Omental fat pad (tissue), 4 donors: ENCODE measurements around the gene UBE2D4. TPM values are rescaled to one million over a fixed set of nuclear protein-coding genes. Genes with fewer than 3 reads are reported as not detected.
A peak's percentile ranks its signal among the peaks of the same experiment; 100 is the strongest.
"Not testable (repeated sequence)": the region's sequence is repeated elsewhere in the genome, so short reads cannot be mapped to it uniquely, and the experiment has no call there.

ENCODE experiments used
- ATAC-seq: fragments of 150-250 bp; one replicate; pipeline ENCODE4 v1.9.1; 2016; ENCODE audit warnings: mild to moderate bottlenecking, moderate library complexity; ENCODE audit not compliant: low FRiP score
- DNase-seq: peaks from one replicate; pipeline ENCODE4 v3.0.0-alpha.2; 2019; ENCODE audit warnings: low spot score
- total RNA-seq, 4 donors: library from RNA; depleted of rRNA; stranded (reverse); fragments of >200 nt; gene quantifications; one replicate each; pipeline ENCODE4 v1.1.0, GENCODE V29; 2016
- TF ChIP-seq, protein P1 (sequence below), 3 donors: fragments of 450-650 bp; IDR thresholded peaks; one replicate each; pipeline ENCODE4 v1.5.1; 2016 to 2017; ENCODE audit warnings: antibody characterized with exemption in 3 of 3, mild to moderate bottlenecking in 3 of 3, moderate library complexity in 2 of 3

Gene UBE2D4
- total RNA-seq, 4 donors from 2014 or later, result 21.4 to 27.1 (median 24.2) TPM

DNA sequence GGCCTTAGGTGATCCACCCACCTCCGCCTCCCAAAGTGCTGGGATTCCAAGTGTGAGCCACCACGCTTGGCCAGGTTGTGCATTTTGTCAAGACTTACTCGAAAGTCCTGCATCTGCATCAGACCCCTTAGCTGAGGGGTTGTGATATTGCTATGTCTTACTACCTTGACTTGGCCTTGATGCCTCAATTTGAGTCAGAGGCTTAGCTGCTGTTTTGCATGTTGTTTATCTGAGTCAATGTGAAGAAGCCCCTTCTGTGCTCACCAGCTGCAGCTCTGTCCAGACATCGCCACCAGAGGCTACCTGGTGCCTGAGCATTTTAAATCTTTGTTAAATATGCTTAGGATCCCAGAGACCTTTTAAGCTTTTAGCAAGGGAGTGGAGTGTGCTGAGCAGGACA, 18.1 kb downstream of the UBE2D4 start:
- DNase-seq (no peak), ATAC-seq (no peak)
- TF ChIP-seq, protein P1, sequence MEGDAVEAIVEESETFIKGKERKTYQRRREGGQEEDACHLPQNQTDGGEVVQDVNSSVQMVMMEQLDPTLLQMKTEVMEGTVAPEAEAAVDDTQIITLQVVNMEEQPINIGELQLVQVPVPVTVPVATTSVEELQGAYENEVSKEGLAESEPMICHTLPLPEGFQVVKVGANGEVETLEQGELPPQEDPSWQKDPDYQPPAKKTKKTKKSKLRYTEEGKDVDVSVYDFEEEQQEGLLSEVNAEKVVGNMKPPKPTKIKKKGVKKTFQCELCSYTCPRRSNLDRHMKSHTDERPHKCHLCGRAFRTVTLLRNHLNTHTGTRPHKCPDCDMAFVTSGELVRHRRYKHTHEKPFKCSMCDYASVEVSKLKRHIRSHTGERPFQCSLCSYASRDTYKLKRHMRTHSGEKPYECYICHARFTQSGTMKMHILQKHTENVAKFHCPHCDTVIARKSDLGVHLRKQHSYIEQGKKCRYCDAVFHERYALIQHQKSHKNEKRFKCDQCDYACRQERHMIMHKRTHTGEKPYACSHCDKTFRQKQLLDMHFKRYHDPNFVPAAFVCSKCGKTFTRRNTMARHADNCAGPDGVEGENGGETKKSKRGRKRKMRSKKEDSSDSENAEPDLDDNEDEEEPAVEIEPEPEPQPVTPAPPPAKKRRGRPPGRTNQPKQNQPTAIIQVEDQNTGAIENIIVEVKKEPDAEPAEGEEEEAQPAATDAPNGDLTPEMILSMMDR (IDR thresholded peaks at IDR 0.05), result no peak

DNA sequence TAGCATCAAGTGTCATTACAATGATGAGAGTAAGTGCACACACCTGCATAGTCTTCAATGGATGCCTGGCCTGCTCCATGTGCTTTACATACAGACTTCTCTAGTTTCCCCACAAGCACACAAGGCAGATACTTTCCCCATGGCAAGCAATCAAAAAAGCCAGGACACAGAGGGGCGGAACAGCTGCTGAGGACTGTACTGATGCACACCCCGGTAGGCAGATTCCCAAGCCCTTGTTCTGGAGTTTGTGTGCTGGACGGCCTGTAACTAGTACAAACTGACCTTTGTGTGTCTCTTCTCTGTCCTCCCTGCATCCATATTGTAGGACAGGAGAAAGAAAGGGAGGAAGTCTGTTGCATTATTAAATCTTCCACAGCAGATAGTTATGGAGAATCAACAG, 25.8 kb downstream of the UBE2D4 start:
- TF ChIP-seq, protein P1 (IDR thresholded peaks at IDR 0.05), result no peak
- ATAC-seq (no peak), DNase-seq (no peak)

DNA sequence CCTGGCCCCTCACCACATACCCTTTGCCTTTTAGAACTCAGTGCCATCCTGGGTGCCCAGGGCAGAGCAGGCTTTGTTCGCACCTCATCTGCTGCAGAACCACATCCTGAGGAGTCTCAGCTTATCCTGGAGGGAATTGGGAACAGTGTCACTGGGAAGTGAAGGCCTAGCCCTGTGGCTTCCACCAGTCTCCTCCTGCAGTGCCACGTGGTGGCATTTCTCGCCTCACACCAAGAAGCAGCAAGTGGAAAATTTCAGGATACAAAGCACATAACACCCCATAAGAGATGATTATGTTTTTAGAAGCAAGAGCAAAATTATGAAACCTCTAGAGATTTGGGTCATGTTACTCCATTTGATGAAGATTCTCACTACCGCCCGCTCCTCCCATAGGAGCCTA, 26.8 kb downstream of the UBE2D4 start:
- no peak for ATAC-seq
- TF ChIP-seq, protein P1 (IDR thresholded peaks at IDR 0.05), result no peak
- no peak for DNase-seq

DNA sequence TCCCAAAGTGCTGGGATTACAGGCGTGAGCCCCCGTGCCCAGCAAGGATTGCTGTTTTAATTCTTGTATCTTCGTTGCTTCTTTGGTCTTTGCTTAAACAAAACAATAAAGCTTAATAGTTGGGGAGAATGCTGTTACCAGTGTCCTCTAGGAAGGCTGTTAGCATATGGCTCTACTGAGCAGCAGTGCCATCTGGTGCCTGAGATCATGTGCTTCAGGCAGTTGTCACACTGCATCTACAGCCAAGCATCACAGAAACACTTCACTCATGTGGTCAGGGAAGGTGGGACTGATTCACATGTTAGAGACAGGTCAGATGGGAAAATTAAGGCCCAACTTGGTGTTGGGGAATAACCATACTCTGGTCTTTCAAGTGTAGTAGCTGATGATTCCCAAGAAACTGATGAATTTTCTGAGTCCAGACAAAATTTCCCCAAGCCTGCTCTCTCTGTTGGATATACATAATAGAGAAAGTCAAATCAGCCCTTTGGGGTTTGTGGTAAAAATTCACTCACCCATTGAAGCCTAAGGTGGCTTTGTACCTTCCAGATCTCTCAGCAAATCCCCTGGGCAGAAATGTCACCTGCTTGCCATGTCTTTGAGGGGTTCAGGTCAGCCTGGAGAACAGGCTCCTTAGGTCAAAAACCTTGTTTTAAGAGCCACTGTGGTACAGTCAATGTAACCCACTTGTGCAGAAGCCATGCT, 28.4 kb downstream of the UBE2D4 start:
- no peak for ATAC-seq
- DNase-seq, result no peak
- TF ChIP-seq, protein P1 (IDR thresholded peaks at IDR 0.05), result no peak

DNA sequence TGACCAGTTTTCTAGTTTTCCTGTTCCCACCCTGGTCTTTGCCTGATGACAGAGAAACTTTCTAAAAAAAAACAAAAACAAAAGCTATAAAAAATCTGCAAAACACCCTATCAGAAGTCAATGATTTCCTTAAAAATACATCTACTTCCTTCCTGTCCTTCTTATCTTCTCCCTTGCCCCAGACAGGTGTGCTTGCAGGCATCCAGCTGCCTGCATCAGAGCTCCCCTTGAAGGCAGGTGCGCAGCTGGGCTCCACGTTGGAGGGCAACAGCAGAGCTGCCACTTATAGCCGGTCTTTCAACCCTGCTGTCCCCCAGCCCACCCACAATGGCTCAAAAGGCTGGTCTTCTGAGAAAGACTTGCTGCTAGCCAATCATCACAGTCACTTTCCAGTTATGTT, 29.8 kb downstream of the UBE2D4 start:
- TF ChIP-seq, protein P1 (IDR thresholded peaks at IDR 0.05), result no peak
- no peak for ATAC-seq
- no peak for DNase-seq

DNA sequence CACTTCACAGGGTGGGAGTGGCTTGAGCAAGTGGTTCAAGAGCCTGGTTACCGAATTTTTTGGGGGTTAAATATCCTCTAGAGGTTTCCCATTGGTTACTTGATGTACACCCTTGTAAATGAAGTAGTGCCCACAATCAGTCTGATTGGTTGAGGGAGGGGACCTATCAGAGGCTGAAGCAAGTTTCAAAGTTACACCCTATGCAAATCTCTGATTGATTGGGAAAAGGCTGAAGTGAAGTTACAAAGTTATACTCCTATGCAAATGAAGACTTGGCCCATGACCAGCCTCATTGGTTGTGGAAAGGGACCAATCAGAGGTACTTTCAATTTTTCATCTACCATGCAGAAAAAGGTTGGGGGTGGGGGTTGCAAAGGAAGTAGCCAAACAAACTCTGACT, 34.7 kb downstream of the UBE2D4 start:
- DNase-seq, result no peak
- no peak for ATAC-seq
- TF ChIP-seq, protein P1 (IDR thresholded peaks at IDR 0.05), result no peak

DNA sequence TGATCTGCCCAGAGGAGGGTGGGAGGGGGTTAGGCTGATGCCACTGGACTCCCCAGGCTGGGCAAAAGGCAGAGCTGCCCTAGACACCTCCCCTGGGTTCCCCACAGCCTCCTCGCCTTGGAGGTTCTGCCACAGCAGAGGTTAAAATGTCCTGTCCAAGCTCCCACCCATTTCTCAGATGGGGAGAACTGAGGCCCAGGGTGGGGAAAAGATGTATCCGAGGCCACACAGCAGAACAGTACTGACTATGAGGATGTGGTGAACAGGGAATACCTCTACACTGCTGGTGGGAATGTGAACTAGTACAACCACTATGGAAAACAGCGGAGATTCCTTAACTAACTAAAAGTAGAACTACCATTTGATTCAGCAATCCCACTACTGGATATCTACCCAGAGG, 40.2 kb downstream of the UBE2D4 start:
- not testable (repeated sequence) for DNase-seq, ATAC-seq

DNA sequence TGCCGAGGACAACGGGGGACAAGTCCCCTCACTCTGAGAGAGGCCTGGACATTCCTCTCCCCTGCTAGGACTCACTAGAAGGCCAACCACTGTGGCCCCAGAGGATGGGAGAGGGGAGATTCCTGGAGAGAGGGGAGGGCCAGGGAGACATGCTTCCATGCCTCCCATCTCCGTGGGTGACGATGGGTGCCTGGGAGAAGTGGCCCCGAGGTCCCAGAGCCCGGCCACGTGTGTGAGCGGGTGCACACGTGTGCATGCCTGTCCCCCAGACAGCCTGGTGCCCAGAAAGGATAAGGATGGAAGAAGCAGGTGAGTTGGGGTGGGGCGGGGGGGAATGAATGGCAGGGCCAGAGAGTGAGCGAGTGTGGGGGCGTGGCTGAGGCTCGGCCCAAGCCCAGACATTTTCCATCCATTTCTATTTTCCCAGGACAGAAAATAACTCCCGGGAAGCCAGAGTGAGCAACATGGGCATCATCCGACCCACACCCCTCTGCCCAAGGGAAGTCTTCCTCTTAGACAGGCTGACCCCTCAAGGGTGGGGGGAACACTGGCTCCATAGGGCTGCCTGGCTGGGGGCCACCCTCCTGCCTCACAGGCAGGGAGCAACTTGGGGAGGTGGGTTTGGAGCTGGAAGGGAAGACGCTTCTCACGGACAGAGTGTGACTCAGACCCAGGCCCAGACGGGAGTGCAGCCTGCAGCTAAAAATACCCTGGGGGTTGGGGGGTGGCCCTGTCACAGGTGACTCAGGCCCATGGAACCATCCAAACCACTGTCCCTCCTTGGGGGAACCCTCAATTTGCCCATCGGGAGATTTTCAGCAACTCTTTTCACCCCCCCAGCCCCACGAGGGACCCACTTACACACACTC, 42.2 kb downstream of the UBE2D4 start:
- ATAC-seq, result peak; percentile 43
- DNase-seq, result not testable (repeated sequence)

DNA sequence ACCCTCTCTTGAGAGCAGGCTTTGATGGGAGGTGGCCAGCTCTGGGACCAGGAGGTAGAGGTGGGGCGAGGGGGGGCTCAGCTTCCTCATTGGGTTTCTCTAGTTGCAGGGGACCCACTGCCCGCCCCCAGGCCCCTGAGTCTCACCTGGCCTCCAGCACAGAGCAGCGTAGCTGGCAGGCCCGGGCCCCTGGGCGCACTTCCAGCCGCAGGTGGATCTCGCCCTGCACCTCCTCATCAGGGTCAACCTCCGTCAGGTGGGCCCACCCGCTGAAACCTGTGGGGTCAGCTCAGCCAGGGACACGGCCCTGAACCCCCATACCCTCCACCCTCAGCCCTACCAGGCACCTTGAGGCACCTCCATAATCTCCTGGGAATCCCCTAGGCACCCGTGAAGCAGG, 43.4 kb downstream of the UBE2D4 start:
- not testable (repeated sequence) for DNase-seq, ATAC-seq

DNA sequence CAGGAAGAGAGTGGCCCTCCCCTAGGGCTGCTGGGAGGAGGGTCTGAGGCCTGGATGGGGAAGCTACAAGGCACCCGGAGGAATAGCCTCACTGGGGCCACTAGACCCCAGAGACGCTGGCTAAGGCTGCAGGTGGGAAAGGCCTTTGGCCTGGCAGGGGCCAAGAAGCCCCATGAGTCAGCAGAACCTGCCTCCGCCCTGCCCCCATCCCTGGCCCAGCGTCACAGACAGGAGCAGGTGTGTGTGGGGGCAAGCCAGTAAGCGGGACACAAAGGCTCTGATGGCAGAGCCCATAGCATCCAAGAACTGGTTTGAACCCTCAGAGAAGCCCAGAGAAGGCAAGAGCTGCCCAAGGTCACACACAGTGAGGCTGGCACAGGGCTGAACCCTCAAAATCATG, 44.5 kb downstream of the UBE2D4 start:
- not testable (repeated sequence) for DNase-seq
- ATAC-seq, result peak; percentile 30

DNA sequence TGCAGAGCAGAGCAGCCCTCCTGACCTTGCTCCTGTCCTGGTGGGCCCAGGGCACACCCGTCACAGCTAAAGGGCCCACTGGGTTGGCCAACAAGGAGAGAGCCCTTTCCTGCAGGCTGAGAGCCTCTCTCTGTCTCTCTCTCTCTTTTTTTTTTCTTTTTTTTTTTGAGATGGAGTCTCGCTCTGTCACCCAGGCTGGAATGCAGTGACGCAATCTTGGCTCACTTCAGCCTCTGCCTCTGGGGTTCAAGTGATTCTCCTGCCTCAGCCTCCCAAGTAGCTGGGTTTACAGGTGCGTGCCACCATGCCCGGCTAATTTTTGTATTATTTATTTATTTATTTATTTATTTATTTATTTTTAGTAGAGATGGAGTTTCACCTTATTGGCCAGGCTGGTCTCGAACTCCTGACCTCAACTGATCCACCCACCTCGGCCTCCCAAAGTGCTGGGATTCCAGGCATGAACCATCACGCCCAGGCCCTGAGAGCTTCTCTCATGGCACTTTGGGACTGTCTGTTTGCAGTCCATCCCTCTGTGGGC, 47.9 kb downstream of the UBE2D4 start:
- not testable (repeated sequence) for DNase-seq, ATAC-seq
